ENCODE results near the gene TBL1XR1.
A peak's percentile ranks its signal among the peaks of the same experiment; 100 is the strongest.

The TBL1XR1 gene

GRCh38 chr3:177221744-177222143 lies 24.5 kb upstream of the TBL1XR1 start:
- TF ChIP-seq EZH2 (IDR thresholded peaks at IDR 0.05; ENCODE audit: borderline replicate concordance, low read length): no peak
- TF ChIP-seq CTCF (IDR thresholded peaks at IDR 0.05; ENCODE audit: low read length): no peak
- H3K9me2 ChIP-seq (ENCODE audit: low read depth, low read length): no peaks in the 10 kb centered on the region
- H3K36me3 ChIP-seq (ENCODE audit: insufficient read depth, low read length): no peaks in the 10 kb centered on the region
- no peak overlapping the region for H3K4me2 ChIP-seq (ENCODE audit: low read length)
- H3K9me3 ChIP-seq (ENCODE audit: low read length): no peaks in the 10 kb centered on the region
- H3K4me1 ChIP-seq (ENCODE audit: insufficient read depth, low read length, severe bottlenecking): peaks cover 22% of the 10 kb centered on the region
- H3K27ac ChIP-seq (ENCODE audit: low read depth, low read length, poor library complexity, severe bottlenecking): peak overlapping the region; percentile 18
- H2AFZ ChIP-seq (ENCODE audit: low read length): no peak overlapping the region
- no peak overlapping the region for H3K4me3 ChIP-seq (ENCODE audit: low read depth, low read length, poor library complexity, severe bottlenecking)
- H3K79me2 ChIP-seq (ENCODE audit: insufficient read depth, low read length): no peaks in the 10 kb centered on the region
- H4K20me1 ChIP-seq (ENCODE audit: insufficient read depth, low read length): no peaks in the 10 kb centered on the region
- no peaks in the 10 kb centered on the region for H3F3A ChIP-seq (ENCODE audit: insufficient read depth, low read length)
- no peak overlapping the region for H3K9ac ChIP-seq (ENCODE audit: low read length)
- no peaks in the 10 kb centered on the region for H3K27me3 ChIP-seq (ENCODE audit: insufficient read depth, low read length)

GRCh38 chr3:177220136-177220974 lies 23.1 kb upstream of the TBL1XR1 start:
- Histone ChIP-seq H3K9me3 (ENCODE audit: low read length) (no peaks in the 10 kb centered on the region), H3K4me2 (ENCODE audit: low read length) (no peak overlapping the region; the same call in 1 of the 2 replicates), H3K9ac (ENCODE audit: low read length) (no peak overlapping the region; the same call in 1 of the 2 replicates), H3K27me3 (ENCODE audit: insufficient read depth, low read length) (no peaks in the 10 kb centered on the region), H3F3A (ENCODE audit: insufficient read depth, low read length) (no peaks in the 10 kb centered on the region), H2AFZ (ENCODE audit: low read length) (peak overlapping the region; percentile 71; the same call in 1 of the 2 replicates), H3K4me1 (ENCODE audit: insufficient read depth, low read length, severe bottlenecking) (peaks cover 22% of the 10 kb centered on the region), H3K4me3 (ENCODE audit: low read depth, low read length, poor library complexity, severe bottlenecking) (no peak overlapping the region), H3K79me2 (ENCODE audit: insufficient read depth, low read length) (no peaks in the 10 kb centered on the region), H3K36me3 (ENCODE audit: insufficient read depth, low read length) (no peaks in the 10 kb centered on the region), H3K27ac (ENCODE audit: low read depth, low read length, poor library complexity, severe bottlenecking) (peak overlapping the region; percentile 9), H4K20me1 (ENCODE audit: insufficient read depth, low read length) (no peaks in the 10 kb centered on the region), H3K9me2 (ENCODE audit: low read depth, low read length) (no peaks in the 10 kb centered on the region)
- TF ChIP-seq EZH2 (IDR thresholded peaks at IDR 0.05; ENCODE audit: borderline replicate concordance, low read length) (no peak), CTCF (IDR thresholded peaks at IDR 0.05; ENCODE audit: low read length) (no peak)

- Histone ChIP-seq H3K4me1 (ENCODE audit: insufficient read depth, low read length, severe bottlenecking) (peaks cover 37% of the 10 kb centered on the region), H3F3A (ENCODE audit: insufficient read depth, low read length) (no peaks in the 10 kb centered on the region), H3K9me2 (ENCODE audit: low read depth, low read length) (no peaks in the 10 kb centered on the region), H3K4me2 (ENCODE audit: low read length) (no peak overlapping the region), H2AFZ (ENCODE audit: low read length) (no peak overlapping the region), H3K9ac (ENCODE audit: low read length) (no peak overlapping the region), H3K79me2 (ENCODE audit: insufficient read depth, low read length) (no peaks in the 10 kb centered on the region), H3K9me3 (ENCODE audit: low read length) (no peaks in the 10 kb centered on the region), H4K20me1 (ENCODE audit: insufficient read depth, low read length) (no peaks in the 10 kb centered on the region), H3K27ac (ENCODE audit: low read depth, low read length, poor library complexity, severe bottlenecking) (peak overlapping the region; percentile 35), H3K4me3 (ENCODE audit: low read depth, low read length, poor library complexity, severe bottlenecking) (no peak overlapping the region), H3K27me3 (ENCODE audit: insufficient read depth, low read length) (no peaks in the 10 kb centered on the region), H3K36me3 (ENCODE audit: insufficient read depth, low read length) (no peaks in the 10 kb centered on the region)
- TF ChIP-seq CTCF (IDR thresholded peaks at IDR 0.05; ENCODE audit: low read length) (no peak), EZH2 (IDR thresholded peaks at IDR 0.05; ENCODE audit: borderline replicate concordance, low read length) (no peak)
These were observed 16.7 kb upstream of the TBL1XR1 start for GRCh38 chr3:177213801-177214535.

Measured in OCI-LY1 (cell line).